ENCODE measurements around the gene NUCKS1. TPM values are rescaled to one million over a fixed set of nuclear protein-coding genes. Genes with fewer than 3 reads are reported as not detected.
"Not testable (repeated sequence)": the region's sequence is repeated elsewhere in the genome, so short reads cannot be mapped to it uniquely, and the experiment has no call there.

The NUCKS1 gene
- total RNA-seq, 1 donor from 2014 or later: 203 TPM

DNA sequence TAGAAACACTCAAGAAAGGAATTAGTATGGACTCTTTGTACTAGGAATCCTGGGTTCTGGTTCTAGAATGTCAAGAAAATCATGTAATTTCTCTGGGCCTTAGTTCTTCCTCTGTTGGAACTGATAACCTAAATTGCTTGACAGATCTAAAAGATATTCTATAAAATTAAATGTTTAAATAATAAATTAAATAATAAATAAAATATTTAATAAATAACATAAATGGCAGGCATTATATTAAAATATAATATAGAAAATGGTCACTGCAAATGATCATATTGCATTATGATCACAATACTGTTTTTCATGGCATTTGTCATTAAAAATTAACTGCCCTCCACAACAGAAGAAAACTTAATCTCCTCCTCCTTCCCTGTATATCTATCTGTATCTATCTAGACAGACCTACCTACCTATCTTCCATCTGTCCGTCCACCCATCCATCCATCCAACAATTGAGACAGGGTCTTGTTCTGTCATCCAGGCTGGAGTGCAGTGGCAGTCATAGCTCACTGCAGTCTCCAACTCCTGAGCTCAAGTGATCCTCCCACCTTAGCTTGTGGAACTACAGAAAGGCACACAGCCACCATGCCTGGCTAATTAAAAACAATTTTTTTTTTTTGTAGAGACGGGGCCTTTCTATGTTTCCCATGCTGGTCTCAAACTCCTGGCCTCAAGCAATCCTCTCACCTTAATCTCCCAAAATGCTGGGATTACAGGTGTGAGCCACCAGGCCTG is 16.4 kb downstream of the NUCKS1 start:
- DNase-seq (ENCODE audit: low spot score): no peak
- Mint-ChIP-seq H3K36me3 (ENCODE audit: low read depth) (no peaks in the 10 kb centered on the region), H3K4me1 (ENCODE audit: low read depth) (peaks cover 29% of the 10 kb centered on the region), H3K9me3 (ENCODE audit: low read depth) (no peaks in the 10 kb centered on the region), H3K27ac (ENCODE audit: unreplicated experiment) (peak overlapping the region; percentile 65), H3K4me3 (ENCODE audit: unreplicated experiment) (no peak overlapping the region), H3K27me3 (ENCODE audit: low read depth) (no peaks in the 10 kb centered on the region)
- TF ChIP-seq, protein P1, sequence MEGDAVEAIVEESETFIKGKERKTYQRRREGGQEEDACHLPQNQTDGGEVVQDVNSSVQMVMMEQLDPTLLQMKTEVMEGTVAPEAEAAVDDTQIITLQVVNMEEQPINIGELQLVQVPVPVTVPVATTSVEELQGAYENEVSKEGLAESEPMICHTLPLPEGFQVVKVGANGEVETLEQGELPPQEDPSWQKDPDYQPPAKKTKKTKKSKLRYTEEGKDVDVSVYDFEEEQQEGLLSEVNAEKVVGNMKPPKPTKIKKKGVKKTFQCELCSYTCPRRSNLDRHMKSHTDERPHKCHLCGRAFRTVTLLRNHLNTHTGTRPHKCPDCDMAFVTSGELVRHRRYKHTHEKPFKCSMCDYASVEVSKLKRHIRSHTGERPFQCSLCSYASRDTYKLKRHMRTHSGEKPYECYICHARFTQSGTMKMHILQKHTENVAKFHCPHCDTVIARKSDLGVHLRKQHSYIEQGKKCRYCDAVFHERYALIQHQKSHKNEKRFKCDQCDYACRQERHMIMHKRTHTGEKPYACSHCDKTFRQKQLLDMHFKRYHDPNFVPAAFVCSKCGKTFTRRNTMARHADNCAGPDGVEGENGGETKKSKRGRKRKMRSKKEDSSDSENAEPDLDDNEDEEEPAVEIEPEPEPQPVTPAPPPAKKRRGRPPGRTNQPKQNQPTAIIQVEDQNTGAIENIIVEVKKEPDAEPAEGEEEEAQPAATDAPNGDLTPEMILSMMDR (IDR thresholded peaks at IDR 0.05): no peak

DNA sequence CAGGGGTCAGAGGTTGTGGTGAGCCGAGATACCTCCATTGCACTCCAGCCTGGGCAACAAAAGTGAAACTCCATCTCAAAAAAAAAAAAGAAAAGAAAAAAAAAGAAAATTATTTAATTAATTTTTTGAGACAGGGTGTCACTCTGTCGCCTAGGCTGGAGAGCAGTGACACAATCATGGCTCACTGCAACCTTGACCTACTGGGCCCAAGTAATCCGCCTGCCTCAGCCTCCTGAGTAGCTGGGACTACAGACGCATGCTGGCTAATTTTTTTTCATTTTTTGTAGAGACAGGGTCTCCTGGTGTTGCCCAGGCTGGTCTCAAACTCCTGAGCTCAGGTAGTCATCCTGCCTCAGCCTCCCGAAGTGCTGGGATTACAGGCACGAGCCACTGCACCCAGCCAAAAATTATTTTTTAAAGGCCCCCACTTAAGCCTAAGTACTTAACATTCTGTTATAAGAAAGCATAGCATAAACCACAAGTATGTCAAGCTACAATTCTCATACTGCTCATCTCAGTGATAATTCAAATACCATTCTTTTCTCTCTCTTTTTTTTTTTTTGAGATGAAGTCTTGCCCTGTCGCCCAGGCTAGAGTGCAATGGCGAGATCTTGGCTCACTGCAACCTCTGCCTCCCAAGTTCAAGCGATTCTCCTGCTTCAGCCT is 19.9 kb downstream of the NUCKS1 start:
- Mint-ChIP-seq H3K9me3 (ENCODE audit: low read depth) (no peaks in the 10 kb centered on the region), H3K27ac (ENCODE audit: unreplicated experiment) (peak overlapping the region; percentile 47), H3K4me1 (ENCODE audit: low read depth) (peaks cover 22% of the 10 kb centered on the region), H3K4me3 (ENCODE audit: unreplicated experiment) (no peak overlapping the region), H3K36me3 (ENCODE audit: low read depth) (peaks cover 3% of the 10 kb centered on the region), H3K27me3 (ENCODE audit: low read depth) (no peaks in the 10 kb centered on the region)
- TF ChIP-seq, protein P1 (IDR thresholded peaks at IDR 0.05): no peak
- DNase-seq (ENCODE audit: low spot score): no peak

DNA sequence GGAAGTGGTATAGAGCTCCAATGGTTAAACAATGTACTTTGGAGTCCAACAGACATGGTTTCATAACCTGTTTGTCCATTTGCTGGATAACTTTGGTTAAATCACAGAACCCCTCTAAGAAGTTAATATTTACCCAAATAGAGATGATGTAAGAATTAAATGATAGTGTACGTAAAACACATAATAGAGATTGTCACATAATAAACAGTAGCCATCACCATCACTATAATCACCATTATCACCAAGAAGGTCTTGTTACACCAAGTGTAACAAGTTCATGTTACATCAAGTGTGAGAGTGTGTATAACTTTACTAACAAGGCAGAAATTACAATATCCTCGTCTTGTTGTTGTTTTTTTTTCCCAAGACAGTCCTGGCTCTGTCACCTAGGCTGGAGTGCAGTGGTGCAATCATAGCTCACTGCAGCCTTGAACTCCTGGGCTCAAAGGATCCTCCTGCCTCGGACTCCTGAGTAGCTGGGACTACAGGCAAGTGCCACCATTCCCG is 23.3 kb downstream of the NUCKS1 start:
- Mint-ChIP-seq H3K9me3 (ENCODE audit: low read depth) (no peaks in the 10 kb centered on the region), H3K27ac (ENCODE audit: unreplicated experiment) (no peak overlapping the region), H3K4me1 (ENCODE audit: low read depth) (peaks cover 11% of the 10 kb centered on the region), H3K4me3 (ENCODE audit: unreplicated experiment) (no peak overlapping the region), H3K27me3 (ENCODE audit: low read depth) (no peaks in the 10 kb centered on the region), H3K36me3 (ENCODE audit: low read depth) (peaks cover 5% of the 10 kb centered on the region)
- no peak for DNase-seq (ENCODE audit: low spot score)
- TF ChIP-seq, protein P1 (IDR thresholded peaks at IDR 0.05): no peak

DNA sequence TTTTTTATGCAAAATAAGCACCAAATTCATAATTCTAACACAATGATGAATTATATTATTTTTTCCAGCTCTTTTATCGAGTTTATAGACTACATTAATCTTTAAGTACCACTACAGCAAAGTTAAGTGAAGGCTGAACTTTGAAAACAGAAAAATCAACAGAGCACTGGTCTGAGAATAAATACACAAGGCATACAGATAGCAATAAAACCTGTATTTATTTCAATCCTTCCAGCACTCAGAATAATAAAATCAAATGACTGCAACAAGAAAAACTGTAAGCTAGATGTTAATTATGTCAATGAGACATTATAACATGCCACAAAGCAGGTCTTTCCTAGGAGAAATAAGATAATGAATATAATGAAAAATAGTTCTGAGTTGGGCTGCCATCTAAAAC is 24.5 kb downstream of the NUCKS1 start:
- TF ChIP-seq, protein P1 (IDR thresholded peaks at IDR 0.05): no peak
- Mint-ChIP-seq H3K27me3 (ENCODE audit: low read depth) (no peaks in the 10 kb centered on the region), H3K27ac (ENCODE audit: unreplicated experiment) (no peak overlapping the region), H3K4me1 (ENCODE audit: low read depth) (peaks cover 4% of the 10 kb centered on the region), H3K9me3 (ENCODE audit: low read depth) (no peaks in the 10 kb centered on the region), H3K4me3 (ENCODE audit: unreplicated experiment) (no peak overlapping the region), H3K36me3 (ENCODE audit: low read depth) (peaks cover 9% of the 10 kb centered on the region)
- no peak for DNase-seq (ENCODE audit: low spot score)

DNA sequence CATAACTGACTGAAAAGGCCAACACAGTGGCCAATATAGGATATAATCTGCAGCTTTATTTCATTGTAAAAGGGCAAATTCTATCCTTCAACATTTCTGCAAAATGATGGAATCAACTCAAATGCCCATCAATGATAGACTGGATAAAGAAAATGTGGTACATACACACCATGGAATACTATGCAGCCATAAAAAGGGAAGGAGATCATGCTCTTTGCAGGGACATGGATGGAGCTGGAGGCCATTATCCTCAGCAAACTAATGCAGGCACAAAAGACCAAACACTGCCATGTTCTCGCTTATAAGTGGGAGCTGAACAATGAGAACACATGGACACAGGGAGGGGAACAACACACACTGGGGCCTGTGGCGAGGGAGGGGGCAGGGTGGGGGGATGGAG is 29.2 kb downstream of the NUCKS1 start:
- not testable (repeated sequence) for H3K27ac Mint-ChIP-seq (ENCODE audit: unreplicated experiment); H3K9me3 Mint-ChIP-seq (ENCODE audit: low read depth); H3K4me3 Mint-ChIP-seq (ENCODE audit: unreplicated experiment); DNase-seq (ENCODE audit: low spot score); H3K4me1 Mint-ChIP-seq (ENCODE audit: low read depth); H3K27me3 Mint-ChIP-seq (ENCODE audit: low read depth)
- H3K36me3 Mint-ChIP-seq (ENCODE audit: low read depth): peaks cover 31% of the 10 kb centered on the region

All from chondrocyte (in vitro differentiated cells).